Activated naive CD8-positive, alpha-beta T cell treated with anti-CD3 and anti-CD28 coated beads, Interleukin-2, amount 50 U/mL, for 24 hours (primary cell): Measurements from ENCODE around the gene LRRC61.
"Not testable (repeated sequence)": the region's sequence is repeated elsewhere in the genome, so short reads cannot be mapped to it uniquely, and the experiment has no call there.

ENCODE experiments used
- ATAC-seq: fragments of 150-1000 bp; cut with Tn5 transposase; one replicate; pipeline ENCODE4 v1.10.0; 2021
- DNase-seq: peaks from one replicate; pipeline ENCODE4 v3.0.0; 2021
- H3K27ac Mint-ChIP-seq: one replicate; pipeline ENCODE4 v1.8.0; 2021; ENCODE audit warnings: mild to moderate bottlenecking, mixed read lengths
- H3K27me3 Mint-ChIP-seq: one replicate; pipeline ENCODE4 v1.8.0; 2021; ENCODE audit warnings: mixed read lengths
- H3K36me3 Mint-ChIP-seq: one replicate; pipeline ENCODE4 v1.8.0; 2021; ENCODE audit warnings: low read depth, mixed read lengths
- H3K4me1 Mint-ChIP-seq: one replicate; pipeline ENCODE4 v1.8.0; 2021; ENCODE audit warnings: mixed read lengths
- H3K4me3 Mint-ChIP-seq: one replicate; pipeline ENCODE4 v1.8.0; 2021; ENCODE audit warnings: mild to moderate bottlenecking, moderate library complexity, mixed read lengths
- H3K9me3 Mint-ChIP-seq: one replicate; pipeline ENCODE4 v1.8.0; 2021; ENCODE audit warnings: mixed read lengths

LRRC61 gene

GRCh38 chr7:150302908-150303310, 20.2 kb upstream of the LRRC61 start:
- not testable (repeated sequence) for H3K4me1 Mint-ChIP-seq, H3K36me3 Mint-ChIP-seq, H3K4me3 Mint-ChIP-seq, ATAC-seq, H3K27me3 Mint-ChIP-seq, H3K9me3 Mint-ChIP-seq, DNase-seq, H3K27ac Mint-ChIP-seq

DNA sequence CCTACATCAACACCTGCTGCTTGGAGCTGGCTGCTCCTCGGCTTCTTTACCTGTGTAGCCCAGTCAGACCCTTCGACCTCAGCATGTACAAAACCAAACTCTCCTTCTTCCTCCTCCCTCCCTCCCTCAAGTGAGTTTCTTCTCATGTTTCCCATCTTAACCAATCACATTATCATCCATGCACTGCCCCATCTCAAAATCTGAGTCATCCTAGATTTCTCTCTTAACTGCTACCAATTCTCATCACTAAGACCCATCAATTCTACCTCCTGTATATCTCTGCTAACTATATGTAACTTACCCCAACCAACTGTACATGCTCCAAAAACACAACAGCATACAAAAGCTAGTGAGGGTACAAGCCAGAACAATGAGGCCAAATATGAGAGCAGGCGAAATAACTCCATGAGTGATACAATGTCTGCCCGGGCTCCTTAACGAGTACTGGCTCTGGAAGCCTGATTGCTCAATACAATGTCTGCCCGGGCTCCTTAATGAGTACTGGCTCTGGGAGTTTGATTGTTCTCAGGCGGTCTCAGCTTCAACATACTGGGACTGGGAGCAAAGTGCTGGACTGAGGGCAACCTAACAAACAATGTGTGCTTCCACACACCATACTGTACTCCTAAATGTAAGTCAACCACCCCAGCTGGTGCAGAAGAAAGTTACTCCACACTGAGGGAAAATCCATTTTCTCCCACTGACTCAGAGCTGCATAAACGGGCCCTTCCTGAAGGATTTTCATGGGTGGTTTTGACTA, 18.5 kb upstream of the LRRC61 start:
- not testable (repeated sequence) for H3K9me3 Mint-ChIP-seq, H3K4me1 Mint-ChIP-seq, H3K36me3 Mint-ChIP-seq, H3K27ac Mint-ChIP-seq, DNase-seq, H3K4me3 Mint-ChIP-seq, ATAC-seq, H3K27me3 Mint-ChIP-seq

DNA sequence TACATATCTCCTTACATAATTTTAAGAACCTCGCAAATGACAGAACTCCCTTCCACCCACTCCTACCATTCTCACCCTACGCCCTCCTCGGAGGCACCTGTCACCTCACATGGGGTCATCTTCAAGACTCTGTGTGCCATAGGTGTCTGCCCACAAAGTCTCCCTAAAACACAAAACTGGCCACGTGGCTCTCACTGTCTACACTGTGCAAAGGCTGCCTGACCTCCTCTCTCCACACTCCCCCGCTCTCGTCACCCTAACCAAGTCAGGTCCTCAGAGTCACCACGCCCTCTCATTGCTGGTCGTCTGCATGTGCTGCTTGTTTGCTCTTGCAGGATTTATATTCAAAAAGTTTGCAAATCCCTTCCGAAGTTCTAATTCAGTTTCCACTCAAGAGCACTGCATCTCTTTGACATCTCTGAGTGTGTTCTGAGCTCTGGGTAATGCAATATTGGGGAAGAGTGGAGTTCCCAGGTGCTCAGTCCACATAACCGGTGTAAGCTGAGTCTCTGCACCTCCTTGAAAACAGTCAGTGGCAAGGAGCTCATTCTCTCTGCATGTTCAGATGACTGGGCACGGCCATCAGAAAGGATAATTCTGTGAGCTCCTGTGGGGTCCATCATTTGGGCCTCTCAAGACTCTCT, 17.8 kb upstream of the LRRC61 start:
- not testable (repeated sequence) for ATAC-seq, H3K9me3 Mint-ChIP-seq, H3K4me3 Mint-ChIP-seq, H3K27me3 Mint-ChIP-seq, H3K4me1 Mint-ChIP-seq, H3K36me3 Mint-ChIP-seq, DNase-seq, H3K27ac Mint-ChIP-seq

GRCh38 chr7:150305903-150306284, 17.3 kb upstream of the LRRC61 start:
- not testable (repeated sequence) for H3K4me3 Mint-ChIP-seq, H3K36me3 Mint-ChIP-seq, H3K4me1 Mint-ChIP-seq, ATAC-seq, H3K27ac Mint-ChIP-seq, H3K27me3 Mint-ChIP-seq, H3K9me3 Mint-ChIP-seq, DNase-seq

- H3K36me3 Mint-ChIP-seq, H3K27ac Mint-ChIP-seq, H3K9me3 Mint-ChIP-seq, H3K4me3 Mint-ChIP-seq, DNase-seq, H3K27me3 Mint-ChIP-seq, ATAC-seq, H3K4me1 Mint-ChIP-seq: not testable (repeated sequence)
These were observed 16.8 kb upstream of the LRRC61 start for GRCh38 chr7:150306377-150306776.

DNA sequence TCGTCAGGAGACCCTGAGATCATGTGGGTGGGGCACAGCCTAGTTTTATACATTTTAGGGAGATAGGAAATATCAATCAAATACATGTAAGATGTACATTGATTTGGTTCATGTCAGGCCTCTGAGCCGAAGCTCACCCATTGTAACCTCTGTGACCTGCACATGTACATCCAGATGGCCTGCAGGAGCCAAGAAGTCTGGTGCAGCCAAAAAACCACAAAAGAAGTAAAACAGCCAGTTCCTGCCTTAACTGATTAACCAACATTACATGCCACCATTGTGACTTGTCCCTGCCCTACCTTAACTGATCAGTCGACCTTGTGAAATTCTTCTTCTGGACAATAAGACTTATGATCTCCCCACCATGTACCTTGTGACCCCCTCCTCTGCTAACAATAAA, 16.0 kb upstream of the LRRC61 start:
- no peak overlapping the region for H3K4me3 Mint-ChIP-seq
- no peaks in the 10 kb centered on the region for H3K4me1 Mint-ChIP-seq
- no peak for DNase-seq
- H3K27ac Mint-ChIP-seq, result no peak overlapping the region
- H3K36me3 Mint-ChIP-seq, result no peaks in the 10 kb centered on the region
- no peak for ATAC-seq
- no peaks in the 10 kb centered on the region for H3K27me3 Mint-ChIP-seq
- H3K9me3 Mint-ChIP-seq, result no peaks in the 10 kb centered on the region

- Mint-ChIP-seq H3K36me3 (no peaks in the 10 kb centered on the region), H3K4me3 (no peak overlapping the region), H3K9me3 (no peaks in the 10 kb centered on the region), H3K27ac (no peak overlapping the region), H3K4me1 (no peaks in the 10 kb centered on the region), H3K27me3 (no peaks in the 10 kb centered on the region)
- no peak for ATAC-seq
- no peak for DNase-seq
These were observed 15.3 kb upstream of the LRRC61 start for GRCh38 chr7:150307904-150308303.

DNA sequence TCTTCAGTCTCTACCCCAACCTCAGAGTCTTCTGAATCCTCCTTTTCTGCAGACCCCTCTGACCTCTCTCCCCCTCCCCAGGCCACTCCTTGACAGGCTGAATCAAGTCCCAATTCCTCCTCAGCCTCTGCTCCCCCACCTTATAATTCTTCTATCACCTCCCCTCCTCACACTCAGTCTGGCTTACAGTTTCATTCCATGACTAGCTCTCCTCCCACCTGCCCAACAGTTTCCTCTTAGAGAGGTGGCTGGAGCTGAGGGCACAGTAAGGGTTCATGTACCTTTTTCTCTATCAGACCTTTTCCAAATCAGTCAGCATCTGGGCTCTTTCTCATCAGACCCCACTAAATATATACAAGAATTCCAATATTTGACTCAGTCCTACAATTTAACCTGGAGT, 14.6 kb upstream of the LRRC61 start:
- H3K4me3 Mint-ChIP-seq, result no peak overlapping the region
- no peaks in the 10 kb centered on the region for H3K4me1 Mint-ChIP-seq
- DNase-seq (no peak), ATAC-seq (no peak)
- H3K9me3 Mint-ChIP-seq, result no peaks in the 10 kb centered on the region
- no peaks in the 10 kb centered on the region for H3K27me3 Mint-ChIP-seq
- H3K36me3 Mint-ChIP-seq, result no peaks in the 10 kb centered on the region
- no peak overlapping the region for H3K27ac Mint-ChIP-seq

GRCh38 chr7:150311146-150311545, 12.0 kb upstream of the LRRC61 start:
- H3K4me1 Mint-ChIP-seq, result no peaks in the 10 kb centered on the region
- no peaks in the 10 kb centered on the region for H3K36me3 Mint-ChIP-seq
- no peaks in the 10 kb centered on the region for H3K9me3 Mint-ChIP-seq
- DNase-seq, result no peak
- H3K27ac Mint-ChIP-seq, result no peak overlapping the region
- H3K4me3 Mint-ChIP-seq, result no peak overlapping the region
- no peaks in the 10 kb centered on the region for H3K27me3 Mint-ChIP-seq
- ATAC-seq, result no peak

DNA sequence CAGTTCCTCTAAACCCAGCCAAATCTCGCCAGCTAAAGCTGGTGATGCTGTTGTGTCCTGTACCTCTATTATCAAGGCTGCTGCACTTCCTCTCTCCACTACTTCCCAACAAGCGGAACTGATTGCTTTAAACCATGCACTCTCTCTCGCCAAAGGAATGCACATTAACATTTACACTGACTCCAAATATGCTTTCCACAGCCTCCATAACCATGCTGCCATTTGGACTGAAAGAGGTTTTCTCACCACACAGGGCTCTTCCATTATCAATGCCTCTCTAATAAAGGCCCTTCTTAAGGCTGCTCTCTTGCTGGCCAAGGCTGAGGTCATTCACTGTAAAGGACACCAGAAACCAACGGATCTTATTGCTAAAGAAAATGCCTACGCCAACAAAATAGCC, 11.4 kb upstream of the LRRC61 start:
- Mint-ChIP-seq H3K4me1 (no peaks in the 10 kb centered on the region), H3K27ac (no peak overlapping the region), H3K4me3 (no peak overlapping the region), H3K27me3 (no peaks in the 10 kb centered on the region), H3K36me3 (no peaks in the 10 kb centered on the region), H3K9me3 (no peaks in the 10 kb centered on the region)
- DNase-seq, result no peak
- ATAC-seq, result no peak

DNA sequence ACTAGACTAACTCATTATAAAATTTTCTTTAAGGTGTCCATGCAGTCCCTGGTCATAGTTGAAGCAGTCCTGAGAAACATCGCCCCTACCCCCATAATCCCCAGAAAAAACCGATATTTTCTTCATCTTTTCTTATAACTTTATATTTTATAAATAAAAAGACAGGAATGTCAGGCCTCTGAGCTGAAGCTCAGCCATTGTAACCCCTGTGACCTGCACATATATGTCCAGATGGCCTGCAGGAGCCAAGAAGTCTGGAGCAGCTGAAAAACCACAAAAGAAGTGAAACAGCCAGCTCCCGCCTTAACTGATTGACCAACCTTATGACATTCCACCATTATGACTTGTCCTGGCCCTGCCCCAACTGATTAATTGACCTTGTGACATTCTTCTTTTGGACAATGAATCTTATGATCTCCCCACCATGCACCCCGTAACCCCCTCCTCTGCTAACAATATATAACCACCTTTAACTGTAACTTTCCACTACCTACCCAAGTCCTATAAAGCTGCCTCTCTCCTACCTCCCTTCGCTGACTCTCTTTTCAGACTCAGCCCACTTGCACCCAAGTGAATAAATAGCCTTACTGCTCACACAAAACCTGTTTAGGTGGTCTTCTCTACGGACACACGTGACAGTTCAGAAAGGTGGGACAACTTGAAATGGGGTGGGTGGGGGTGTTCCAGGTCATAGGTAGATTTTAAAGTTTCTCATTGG, 10.3 kb upstream of the LRRC61 start:
- H3K9me3 Mint-ChIP-seq, ATAC-seq, H3K36me3 Mint-ChIP-seq, H3K27ac Mint-ChIP-seq, H3K27me3 Mint-ChIP-seq, H3K4me1 Mint-ChIP-seq, H3K4me3 Mint-ChIP-seq, DNase-seq: not testable (repeated sequence)

GRCh38 chr7:150313367-150313809, 9.8 kb upstream of the LRRC61 start:
- H3K27ac Mint-ChIP-seq, result no peak overlapping the region

GRCh38 chr7:150313870-150314269, 9.3 kb upstream of the LRRC61 start:
- DNase-seq (no peak), ATAC-seq (no peak)
- H3K4me3 Mint-ChIP-seq, result no peak overlapping the region
- peaks cover 1% of the 10 kb centered on the region for H3K4me1 Mint-ChIP-seq
- no peak overlapping the region for H3K27ac Mint-ChIP-seq
- no peaks in the 10 kb centered on the region for H3K9me3 Mint-ChIP-seq
- H3K36me3 Mint-ChIP-seq, result no peaks in the 10 kb centered on the region
- H3K27me3 Mint-ChIP-seq, result no peaks in the 10 kb centered on the region

More at GRCh38 chr7:150313367-150313809, 9.8 kb upstream of the LRRC61 start:
- no peaks in the 10 kb centered on the region for H3K36me3 Mint-ChIP-seq
- DNase-seq (no peak), ATAC-seq (no peak)
- H3K27me3 Mint-ChIP-seq, result no peaks in the 10 kb centered on the region
- H3K9me3 Mint-ChIP-seq, result no peaks in the 10 kb centered on the region
- H3K4me3 Mint-ChIP-seq, result no peak overlapping the region
- H3K4me1 Mint-ChIP-seq, result no peaks in the 10 kb centered on the region

- Mint-ChIP-seq H3K9me3 (no peaks in the 10 kb centered on the region), H3K27ac (no peak overlapping the region), H3K4me1 (peaks cover 3% of the 10 kb centered on the region), H3K27me3 (no peaks in the 10 kb centered on the region), H3K4me3 (no peak overlapping the region), H3K36me3 (no peaks in the 10 kb centered on the region)
- no peak for ATAC-seq
- no peak for DNase-seq
These were observed 8.4 kb upstream of the LRRC61 start for GRCh38 chr7:150314639-150315239.

DNA sequence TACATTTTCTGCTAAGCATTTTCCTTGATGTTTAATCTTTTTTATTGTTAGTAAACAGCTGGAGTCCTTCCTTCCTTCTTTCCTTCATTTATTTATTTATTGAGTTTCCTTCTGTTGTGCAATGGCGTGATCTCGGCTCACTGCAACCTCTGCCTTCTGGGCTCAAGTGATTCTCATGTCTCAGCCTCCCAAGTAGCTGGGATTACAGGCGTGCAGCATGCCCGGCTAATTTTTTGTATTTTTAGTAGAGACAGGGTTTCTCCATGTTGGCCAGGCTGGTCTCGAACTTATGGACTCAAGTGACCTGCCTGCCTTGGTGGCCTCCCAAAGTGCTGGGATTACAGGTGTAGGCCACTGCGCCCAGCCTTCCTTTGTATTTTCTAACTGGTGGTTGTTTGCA, 6.2 kb upstream of the LRRC61 start:
- ATAC-seq, H3K4me3 Mint-ChIP-seq, H3K27ac Mint-ChIP-seq, H3K27me3 Mint-ChIP-seq, DNase-seq, H3K9me3 Mint-ChIP-seq, H3K36me3 Mint-ChIP-seq: not testable (repeated sequence)
- peaks cover 20% of the 10 kb centered on the region for H3K4me1 Mint-ChIP-seq
